Measurements from ENCODE around the gene TRAF3IP3. TPM values are rescaled to one million over a fixed set of nuclear protein-coding genes. Genes with fewer than 3 reads are reported as not detected.
A peak's percentile ranks its signal among the peaks of the same experiment; 100 is the strongest.

The TRAF3IP3 gene
- total RNA-seq, 2 donors from 2014 or later: 3.6 to 4.7 TPM

DNA sequence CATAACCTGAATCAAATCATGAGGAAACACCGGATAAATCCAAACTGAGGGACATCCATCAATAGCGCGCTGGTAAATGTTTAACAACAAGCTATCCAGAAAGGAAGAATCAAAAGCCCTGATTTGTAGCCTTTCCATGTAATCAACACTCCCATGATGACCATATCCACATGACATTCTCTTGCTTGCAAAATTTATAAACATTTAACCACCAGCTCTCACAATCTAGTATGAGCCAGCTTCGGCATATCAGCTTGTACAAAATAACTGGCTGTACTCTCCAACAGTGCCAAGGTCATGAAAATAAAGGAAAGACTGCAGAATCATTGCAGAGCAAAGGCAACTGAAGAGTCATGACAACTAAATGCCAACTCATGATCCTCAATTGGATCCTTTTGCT, 35.5 kb upstream of the TRAF3IP3 start:
- Histone ChIP-seq H3K4me3 (no peak overlapping the region), H3K36me3 (replicated peaks in 1 of 2; ENCODE audit: insufficient read depth in 1 of 2, low read depth in 2 of 2) (no peaks in the 10 kb centered on the region), H3K27me3 (no peaks in the 10 kb centered on the region), H3K27ac (peak overlapping the region in 1 of 4 donors; percentile 1), H3K9me3 (no peaks in the 10 kb centered on the region), H3K4me1 (no peaks in the 10 kb centered on the region)
- no peak for DNase-seq
- peak; percentile 60 for ATAC-seq
- WGBS, 2 donors: 53 to 55% methylated on average over 4 of the region's 4 CpGs
- intact Hi-C loops (cut with DNase I): no loop called here
- TF ChIP-seq POLR2A (IDR thresholded peaks at IDR 0.05): no peak
- TF ChIP-seq, protein P1, sequence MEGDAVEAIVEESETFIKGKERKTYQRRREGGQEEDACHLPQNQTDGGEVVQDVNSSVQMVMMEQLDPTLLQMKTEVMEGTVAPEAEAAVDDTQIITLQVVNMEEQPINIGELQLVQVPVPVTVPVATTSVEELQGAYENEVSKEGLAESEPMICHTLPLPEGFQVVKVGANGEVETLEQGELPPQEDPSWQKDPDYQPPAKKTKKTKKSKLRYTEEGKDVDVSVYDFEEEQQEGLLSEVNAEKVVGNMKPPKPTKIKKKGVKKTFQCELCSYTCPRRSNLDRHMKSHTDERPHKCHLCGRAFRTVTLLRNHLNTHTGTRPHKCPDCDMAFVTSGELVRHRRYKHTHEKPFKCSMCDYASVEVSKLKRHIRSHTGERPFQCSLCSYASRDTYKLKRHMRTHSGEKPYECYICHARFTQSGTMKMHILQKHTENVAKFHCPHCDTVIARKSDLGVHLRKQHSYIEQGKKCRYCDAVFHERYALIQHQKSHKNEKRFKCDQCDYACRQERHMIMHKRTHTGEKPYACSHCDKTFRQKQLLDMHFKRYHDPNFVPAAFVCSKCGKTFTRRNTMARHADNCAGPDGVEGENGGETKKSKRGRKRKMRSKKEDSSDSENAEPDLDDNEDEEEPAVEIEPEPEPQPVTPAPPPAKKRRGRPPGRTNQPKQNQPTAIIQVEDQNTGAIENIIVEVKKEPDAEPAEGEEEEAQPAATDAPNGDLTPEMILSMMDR (IDR thresholded peaks at IDR 0.05): no peak

DNA sequence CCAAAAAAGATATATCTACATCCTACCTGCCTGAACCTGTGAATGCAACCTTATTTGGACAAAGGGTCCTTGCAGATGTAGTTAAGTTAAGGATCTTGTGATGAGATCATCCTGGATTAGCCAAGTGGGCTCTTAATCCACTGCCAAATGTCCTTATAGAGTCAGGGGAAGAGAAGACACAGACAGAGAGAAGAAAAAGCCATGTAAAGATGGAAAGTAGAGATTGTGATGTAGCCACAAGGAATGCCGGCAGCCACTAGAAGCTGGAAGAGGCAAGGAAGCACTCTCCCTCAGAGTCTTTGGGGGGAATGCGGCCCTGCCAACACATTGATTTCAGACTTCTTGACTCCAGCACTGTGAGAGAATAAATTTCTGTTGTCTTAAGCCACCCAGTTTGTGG, 35.0 kb upstream of the TRAF3IP3 start:
- no peaks in the 10 kb centered on the region for H3K36me3 ChIP-seq (replicated peaks in 1 of 2; ENCODE audit: insufficient read depth in 1 of 2, low read depth in 2 of 2)
- no peaks in the 10 kb centered on the region for H3K4me1 ChIP-seq
- WGBS, 2 donors: 86 to 98% methylated on average over 2 of the region's 2 CpGs
- no peak overlapping the region for H3K27ac ChIP-seq
- H3K27me3 ChIP-seq: no peaks in the 10 kb centered on the region
- intact Hi-C loops (cut with DNase I): no loop called here
- DNase-seq: no peak
- no peak for ATAC-seq
- no peak overlapping the region for H3K4me3 ChIP-seq
- TF ChIP-seq, protein P1 (IDR thresholded peaks at IDR 0.05): no peak
- TF ChIP-seq POLR2A (IDR thresholded peaks at IDR 0.05): no peak
- no peaks in the 10 kb centered on the region for H3K9me3 ChIP-seq

DNA sequence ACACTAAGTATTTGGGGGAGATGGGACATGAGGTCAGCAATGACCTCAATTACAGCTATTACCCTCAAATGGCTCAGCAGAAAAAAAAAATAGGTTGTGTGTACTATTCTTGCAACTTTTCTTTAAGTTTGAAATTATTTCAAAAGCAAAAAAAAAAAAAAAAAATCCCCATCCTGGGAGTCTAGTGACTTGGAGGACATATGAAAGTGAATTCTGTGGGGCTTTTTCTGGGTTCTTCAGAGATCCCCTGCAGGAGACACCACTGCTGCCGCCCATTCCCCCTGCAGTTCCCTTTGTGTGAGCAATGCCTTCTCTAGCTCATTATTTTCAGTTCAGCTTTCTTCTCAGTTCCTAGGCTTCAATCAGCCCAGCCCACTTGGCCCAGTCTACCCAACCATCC, 34.5 kb upstream of the TRAF3IP3 start:
- no peak for DNase-seq
- no peaks in the 10 kb centered on the region for H3K36me3 ChIP-seq (replicated peaks in 1 of 2; ENCODE audit: insufficient read depth in 1 of 2, low read depth in 2 of 2)
- no peak overlapping the region for H3K27ac ChIP-seq
- no peak for ATAC-seq
- H3K9me3 ChIP-seq: no peaks in the 10 kb centered on the region
- H3K4me1 ChIP-seq: no peaks in the 10 kb centered on the region
- no peak overlapping the region for H3K4me3 ChIP-seq
- 92 to 96% methylated on average over 1 of the region's 1 CpG for WGBS, 2 donors
- intact Hi-C loops (cut with DNase I): no loop called here
- TF ChIP-seq, protein P1 (IDR thresholded peaks at IDR 0.05): no peak
- TF ChIP-seq POLR2A (IDR thresholded peaks at IDR 0.05): no peak
- no peaks in the 10 kb centered on the region for H3K27me3 ChIP-seq

DNA sequence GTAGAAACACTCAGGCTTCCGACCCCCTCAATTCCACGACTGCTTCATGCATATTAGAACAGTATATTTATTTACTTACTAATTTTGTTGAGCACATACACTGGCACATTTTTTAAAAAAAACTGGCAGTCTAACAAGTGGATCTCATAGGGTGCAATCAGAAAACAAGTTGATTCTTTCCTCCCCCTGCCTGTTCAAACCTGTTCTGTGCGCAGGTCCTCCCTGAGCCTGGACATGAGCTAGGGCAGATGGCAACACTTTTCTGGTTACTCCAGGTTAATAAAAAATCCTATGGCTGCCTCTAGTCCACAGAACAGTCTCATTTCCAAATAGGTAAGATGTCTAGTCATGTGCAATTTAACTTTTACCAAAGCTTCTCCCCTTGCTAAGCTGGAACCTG, 32.6 kb upstream of the TRAF3IP3 start:
- H3K27ac ChIP-seq: no peak overlapping the region
- TF ChIP-seq, protein P1 (IDR thresholded peaks at IDR 0.05): no peak
- no peak for TF ChIP-seq POLR2A (IDR thresholded peaks at IDR 0.05)

More for the DNA sequence above, 32.6 kb upstream of the TRAF3IP3 start:
- no peaks in the 10 kb centered on the region for H3K27me3 ChIP-seq
- H3K4me1 ChIP-seq: no peaks in the 10 kb centered on the region
- 91 to 99% methylated on average over 3 of the region's 3 CpGs for WGBS, 2 donors
- intact Hi-C loops (cut with DNase I): no loop called here
- no peaks in the 10 kb centered on the region for H3K36me3 ChIP-seq (replicated peaks in 1 of 2; ENCODE audit: insufficient read depth in 1 of 2, low read depth in 2 of 2)
- H3K9me3 ChIP-seq: no peaks in the 10 kb centered on the region
- DNase-seq: no peak
- no peak for ATAC-seq
- H3K4me3 ChIP-seq: no peak overlapping the region

Measured in body of pancreas (tissue), 4 donors.